ENCODE data around the gene CTNNA3.

Gene CTNNA3

GRCh38 chr10:67327626-67328535, 368.1 kb downstream of the CTNNA3 start:
- CTCF ChIA-PET, result interaction anchor here (0.5 kb wide), 1 partner anchor 501 kb away, joined by 3 read pairs; no protein-coding TSS in a partner anchor
- H3K9me3 ChIP-seq (ENCODE audit: control insufficient read depth, insufficient read depth, low read depth, low read length), result no peaks in the 10 kb centered on the region
- no peak overlapping the region for H3K4me3 ChIP-seq (ENCODE audit: low read depth, low read length)
- POLR2A ChIA-PET, result no interaction called here
- no peaks in the 10 kb centered on the region for H3K36me3 ChIP-seq (ENCODE audit: control insufficient read depth in 2 of 2, insufficient read depth in 1 of 2, low read length in 2 of 2)
- no peaks in the 10 kb centered on the region for H3K4me1 ChIP-seq (ENCODE audit: control insufficient read depth, insufficient read depth, low read length)
- no peak overlapping the region for H3K27ac ChIP-seq (ENCODE audit: extremely low read depth, low read depth, low read length)
- TF ChIP-seq ZNF596 (tag by site-specific recombination; IDR thresholded peaks at IDR 0.05) (no peak), ZBTB49 (tag by site-specific recombination; IDR thresholded peaks at IDR 0.05; ENCODE audit: low read depth) (no peak), SP7 (tag by site-specific recombination; IDR thresholded peaks at IDR 0.05) (no peak), ZNF292 (tag by site-specific recombination; IDR thresholded peaks at IDR 0.05; ENCODE audit: borderline replicate concordance, low read depth) (no peak), GFI1B (tag by site-specific recombination; IDR thresholded peaks at IDR 0.05) (no peak)
- TF ChIP-seq, protein P1, sequence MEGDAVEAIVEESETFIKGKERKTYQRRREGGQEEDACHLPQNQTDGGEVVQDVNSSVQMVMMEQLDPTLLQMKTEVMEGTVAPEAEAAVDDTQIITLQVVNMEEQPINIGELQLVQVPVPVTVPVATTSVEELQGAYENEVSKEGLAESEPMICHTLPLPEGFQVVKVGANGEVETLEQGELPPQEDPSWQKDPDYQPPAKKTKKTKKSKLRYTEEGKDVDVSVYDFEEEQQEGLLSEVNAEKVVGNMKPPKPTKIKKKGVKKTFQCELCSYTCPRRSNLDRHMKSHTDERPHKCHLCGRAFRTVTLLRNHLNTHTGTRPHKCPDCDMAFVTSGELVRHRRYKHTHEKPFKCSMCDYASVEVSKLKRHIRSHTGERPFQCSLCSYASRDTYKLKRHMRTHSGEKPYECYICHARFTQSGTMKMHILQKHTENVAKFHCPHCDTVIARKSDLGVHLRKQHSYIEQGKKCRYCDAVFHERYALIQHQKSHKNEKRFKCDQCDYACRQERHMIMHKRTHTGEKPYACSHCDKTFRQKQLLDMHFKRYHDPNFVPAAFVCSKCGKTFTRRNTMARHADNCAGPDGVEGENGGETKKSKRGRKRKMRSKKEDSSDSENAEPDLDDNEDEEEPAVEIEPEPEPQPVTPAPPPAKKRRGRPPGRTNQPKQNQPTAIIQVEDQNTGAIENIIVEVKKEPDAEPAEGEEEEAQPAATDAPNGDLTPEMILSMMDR (tag by site-specific recombination; IDR thresholded peaks at IDR 0.05), result no peak

GRCh38 chr10:67319976-67320375, 376.0 kb downstream of the CTNNA3 start:
- Histone ChIP-seq H3K36me3 (ENCODE audit: control insufficient read depth in 2 of 2, insufficient read depth in 1 of 2, low read length in 2 of 2) (no peaks in the 10 kb centered on the region), H3K27ac (ENCODE audit: extremely low read depth, low read depth, low read length) (no peak overlapping the region), H3K9me3 (ENCODE audit: control insufficient read depth, insufficient read depth, low read depth, low read length) (no peaks in the 10 kb centered on the region), H3K4me1 (ENCODE audit: control insufficient read depth, insufficient read depth, low read length) (no peaks in the 10 kb centered on the region), H3K4me3 (ENCODE audit: low read depth, low read length) (no peak overlapping the region)
- ChIA-PET CTCF (interaction anchor here (0.6 to 2.4 kb wide), 3 partner anchors 15 to 734 kb away, joined by 3 to 7 read pairs (median 3); no protein-coding TSS in a partner anchor), POLR2A (no interaction called here)
- TF ChIP-seq TCF7L2 (IDR thresholded peaks at IDR 0.05; ENCODE audit: borderline replicate concordance, low read depth, low read length), result no peak
- TF ChIP-seq ZNF24 (tag by site-specific recombination; IDR thresholded peaks at IDR 0.05), result no peak
- no peak for TF ChIP-seq ZBTB8A (tag by site-specific recombination; IDR thresholded peaks at IDR 0.05)
- TF ChIP-seq, protein P1 (tag by site-specific recombination; IDR thresholded peaks at IDR 0.05), result no peak
- no peak for TF ChIP-seq ZNF555 (tag by site-specific recombination; conservative IDR thresholded peaks at IDR 0.05)
- TF ChIP-seq RBAK (tag by site-specific recombination; IDR thresholded peaks at IDR 0.05), result no peak
- TF ChIP-seq ZBTB21 (tag by site-specific recombination; IDR thresholded peaks at IDR 0.05), result no peak
- TF ChIP-seq KLF7 (tag by site-specific recombination; IDR thresholded peaks at IDR 0.05; ENCODE audit: borderline replicate concordance), result no peak
- no peak for TF ChIP-seq PATZ1 (tag by site-specific recombination; IDR thresholded peaks at IDR 0.05)
- no peak for TF ChIP-seq ZNF549 (tag by site-specific recombination; IDR thresholded peaks at IDR 0.05)
- no peak for TF ChIP-seq ZNF580 (tag by site-specific recombination; IDR thresholded peaks at IDR 0.05)
- TF ChIP-seq IKZF3 (tag by site-specific recombination; IDR thresholded peaks at IDR 0.05), result no peak
- TF ChIP-seq, protein P2, sequence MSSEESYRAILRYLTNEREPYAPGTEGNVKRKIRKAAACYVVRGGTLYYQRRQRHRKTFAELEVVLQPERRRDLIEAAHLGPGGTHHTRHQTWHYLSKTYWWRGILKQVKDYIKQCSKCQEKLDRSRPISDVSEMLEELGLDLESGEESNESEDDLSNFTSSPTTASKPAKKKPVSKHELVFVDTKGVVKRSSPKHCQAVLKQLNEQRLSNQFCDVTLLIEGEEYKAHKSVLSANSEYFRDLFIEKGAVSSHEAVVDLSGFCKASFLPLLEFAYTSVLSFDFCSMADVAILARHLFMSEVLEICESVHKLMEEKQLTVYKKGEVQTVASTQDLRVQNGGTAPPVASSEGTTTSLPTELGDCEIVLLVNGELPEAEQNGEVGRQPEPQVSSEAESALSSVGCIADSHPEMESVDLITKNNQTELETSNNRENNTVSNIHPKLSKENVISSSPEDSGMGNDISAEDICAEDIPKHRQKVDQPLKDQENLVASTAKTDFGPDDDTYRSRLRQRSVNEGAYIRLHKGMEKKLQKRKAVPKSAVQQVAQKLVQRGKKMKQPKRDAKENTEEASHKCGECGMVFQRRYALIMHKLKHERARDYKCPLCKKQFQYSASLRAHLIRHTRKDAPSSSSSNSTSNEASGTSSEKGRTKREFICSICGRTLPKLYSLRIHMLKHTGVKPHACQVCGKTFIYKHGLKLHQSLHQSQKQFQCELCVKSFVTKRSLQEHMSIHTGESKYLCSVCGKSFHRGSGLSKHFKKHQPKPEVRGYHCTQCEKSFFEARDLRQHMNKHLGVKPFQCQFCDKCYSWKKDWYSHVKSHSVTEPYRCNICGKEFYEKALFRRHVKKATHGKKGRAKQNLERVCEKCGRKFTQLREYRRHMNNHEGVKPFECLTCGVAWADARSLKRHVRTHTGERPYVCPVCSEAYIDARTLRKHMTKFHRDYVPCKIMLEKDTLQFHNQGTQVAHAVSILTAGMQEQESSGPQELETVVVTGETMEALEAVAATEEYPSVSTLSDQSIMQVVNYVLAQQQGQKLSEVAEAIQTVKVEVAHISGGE (tag by site-specific recombination; conservative IDR thresholded peaks at IDR 0.05; ENCODE audit: low read depth), result no peak
